ENCODE data around the gene KDM7A. TPM values are rescaled to one million over a fixed set of nuclear protein-coding genes. Genes with fewer than 3 reads are reported as not detected.

The KDM7A gene
- polyA plus RNA-seq, 2 of the 4 experiments (the other 2 are of a cell fraction): 1.4 to 4.1 TPM

- Histone ChIP-seq H3K4me2 (no peak overlapping the region), H3K4me1 (peaks cover 27% of the 10 kb centered on the region), H3K9me3 (no peaks in the 10 kb centered on the region), H3K27ac (no peak overlapping the region), H3K4me3 (no peak overlapping the region)
- FAIRE-seq (no peak), ATAC-seq (no peak), DNase-seq (ENCODE audit: low read depth in 1 of 2, low spot score in 1 of 2) (no peak)
- WGBS (ENCODE audit: missing lambda C conversion rate): 98% methylated on average over 3 of the region's 3 CpGs
- ChIA-PET CTCF (interaction anchor here (1.0 to 1.4 kb wide), 4 partner anchors 15 to 455 kb away, joined by 3 to 4 read pairs (median 4); no protein-coding TSS in a partner anchor), POLR2A (no interaction called here)
- no peak for TF ChIP-seq EHF (CRISPR knock-in tag; IDR thresholded peaks at IDR 0.05)
- TF ChIP-seq NPAS2 (CRISPR knock-in tag; IDR thresholded peaks at IDR 0.05; ENCODE audit: borderline replicate concordance): no peak
- no peak for TF ChIP-seq POLR2A (IDR thresholded peaks at IDR 0.05; ENCODE audit: low read length)
- TF ChIP-seq HOXB5 (CRISPR knock-in tag; IDR thresholded peaks at IDR 0.05): no peak
- TF ChIP-seq ZC3H11A (IDR thresholded peaks at IDR 0.05): no peak
- TF ChIP-seq KDM5A (IDR thresholded peaks at IDR 0.05): no peak
- TF ChIP-seq, protein P1, sequence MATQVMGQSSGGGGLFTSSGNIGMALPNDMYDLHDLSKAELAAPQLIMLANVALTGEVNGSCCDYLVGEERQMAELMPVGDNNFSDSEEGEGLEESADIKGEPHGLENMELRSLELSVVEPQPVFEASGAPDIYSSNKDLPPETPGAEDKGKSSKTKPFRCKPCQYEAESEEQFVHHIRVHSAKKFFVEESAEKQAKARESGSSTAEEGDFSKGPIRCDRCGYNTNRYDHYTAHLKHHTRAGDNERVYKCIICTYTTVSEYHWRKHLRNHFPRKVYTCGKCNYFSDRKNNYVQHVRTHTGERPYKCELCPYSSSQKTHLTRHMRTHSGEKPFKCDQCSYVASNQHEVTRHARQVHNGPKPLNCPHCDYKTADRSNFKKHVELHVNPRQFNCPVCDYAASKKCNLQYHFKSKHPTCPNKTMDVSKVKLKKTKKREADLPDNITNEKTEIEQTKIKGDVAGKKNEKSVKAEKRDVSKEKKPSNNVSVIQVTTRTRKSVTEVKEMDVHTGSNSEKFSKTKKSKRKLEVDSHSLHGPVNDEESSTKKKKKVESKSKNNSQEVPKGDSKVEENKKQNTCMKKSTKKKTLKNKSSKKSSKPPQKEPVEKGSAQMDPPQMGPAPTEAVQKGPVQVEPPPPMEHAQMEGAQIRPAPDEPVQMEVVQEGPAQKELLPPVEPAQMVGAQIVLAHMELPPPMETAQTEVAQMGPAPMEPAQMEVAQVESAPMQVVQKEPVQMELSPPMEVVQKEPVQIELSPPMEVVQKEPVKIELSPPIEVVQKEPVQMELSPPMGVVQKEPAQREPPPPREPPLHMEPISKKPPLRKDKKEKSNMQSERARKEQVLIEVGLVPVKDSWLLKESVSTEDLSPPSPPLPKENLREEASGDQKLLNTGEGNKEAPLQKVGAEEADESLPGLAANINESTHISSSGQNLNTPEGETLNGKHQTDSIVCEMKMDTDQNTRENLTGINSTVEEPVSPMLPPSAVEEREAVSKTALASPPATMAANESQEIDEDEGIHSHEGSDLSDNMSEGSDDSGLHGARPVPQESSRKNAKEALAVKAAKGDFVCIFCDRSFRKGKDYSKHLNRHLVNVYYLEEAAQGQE (IDR thresholded peaks at IDR 0.05): no peak
- no peak for TF ChIP-seq POLR2AphosphoS2 (conservative IDR thresholded peaks at IDR 0.05; ENCODE audit: low read length)
- TF ChIP-seq, protein P2, sequence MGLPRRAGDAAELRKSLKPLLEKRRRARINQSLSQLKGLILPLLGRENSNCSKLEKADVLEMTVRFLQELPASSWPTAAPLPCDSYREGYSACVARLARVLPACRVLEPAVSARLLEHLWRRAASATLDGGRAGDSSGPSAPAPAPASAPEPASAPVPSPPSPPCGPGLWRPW (IDR thresholded peaks at IDR 0.05): no peak
- no peak for TF ChIP-seq HEYL (CRISPR knock-in tag; IDR thresholded peaks at IDR 0.05)
- TF ChIP-seq KDM1A (IDR thresholded peaks at IDR 0.05; ENCODE audit: low read depth): no peak
- TF ChIP-seq E2F6 (IDR thresholded peaks at IDR 0.05; ENCODE audit: borderline replicate concordance, low read depth): no peak
- TF ChIP-seq ZFP36 (IDR thresholded peaks at IDR 0.05; ENCODE audit: borderline replicate concordance, partially characterized antibody): no peak
- TF ChIP-seq NR3C1 (IDR thresholded peaks at IDR 0.05): no peak
- no peak for TF ChIP-seq CHD2 (IDR thresholded peaks at IDR 0.05; ENCODE audit: low read length, partially characterized antibody)
- no peak for TF ChIP-seq JUNB (IDR thresholded peaks at IDR 0.05)
Observed at GRCh38 chr7:140057143-140057535, 119.6 kb downstream of the KDM7A start.

DNA sequence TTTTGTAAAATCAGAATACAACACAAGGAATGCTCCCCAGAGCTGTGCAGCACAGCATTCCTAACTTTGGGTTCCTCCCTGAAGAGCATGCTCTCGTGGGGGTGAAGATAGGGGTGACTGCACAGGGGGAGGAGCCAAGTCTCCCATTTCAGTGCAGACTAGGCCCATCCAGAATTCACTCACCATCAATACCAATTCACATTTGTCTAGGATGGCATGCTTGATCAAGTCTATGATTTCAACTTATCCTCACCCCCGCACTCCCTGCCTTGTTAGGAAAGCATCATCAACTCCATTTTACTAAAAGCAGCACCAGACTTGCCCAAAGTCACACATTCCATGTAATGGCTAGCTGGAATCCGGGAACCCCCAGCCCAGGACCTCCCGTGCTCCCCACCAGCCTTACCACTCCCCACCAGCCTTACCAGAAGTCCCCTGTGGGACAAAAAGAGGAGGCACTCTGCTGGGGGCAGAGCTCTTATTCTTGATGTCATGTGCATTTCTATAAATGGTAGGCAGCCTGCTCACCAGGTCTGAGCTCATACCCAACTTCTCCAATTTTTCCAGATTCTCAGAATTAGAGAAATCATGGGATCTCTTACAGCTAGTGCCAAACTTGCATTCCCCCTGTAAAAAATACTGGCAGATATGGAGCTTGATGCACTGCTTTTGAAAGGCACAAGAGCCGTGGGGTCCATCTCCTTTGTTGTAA is 120.2 kb downstream of the KDM7A start:
- H3K4me2 ChIP-seq: no peak overlapping the region
- H3K27ac ChIP-seq: no peak overlapping the region
- FAIRE-seq: no peak
- TF ChIP-seq RCOR1 (IDR thresholded peaks at IDR 0.05; ENCODE audit: low read depth, low read length) (no peak), KDM5A (IDR thresholded peaks at IDR 0.05) (no peak), EP300 (IDR thresholded peaks at IDR 0.05) (no peak), CEBPB (IDR thresholded peaks at IDR 0.05) (no peak), ESRRA (IDR thresholded peaks at IDR 0.05; ENCODE audit: borderline replicate concordance, low read length) (no peak), ZNF302 (CRISPR knock-in tag; IDR thresholded peaks at IDR 0.05) (no peak), ZSCAN20 (CRISPR knock-in tag; IDR thresholded peaks at IDR 0.05) (no peak), POLR2A (IDR thresholded peaks at IDR 0.05; ENCODE audit: low read length) (no peak), EHMT2 (IDR thresholded peaks at IDR 0.05; ENCODE audit: low read depth) (no peak), CBX8 (IDR thresholded peaks at IDR 0.05) (no peak), HEYL (CRISPR knock-in tag; IDR thresholded peaks at IDR 0.05) (no peak)
- TF ChIP-seq, protein P1 (IDR thresholded peaks at IDR 0.05): no peak
- TF ChIP-seq, protein P3, sequence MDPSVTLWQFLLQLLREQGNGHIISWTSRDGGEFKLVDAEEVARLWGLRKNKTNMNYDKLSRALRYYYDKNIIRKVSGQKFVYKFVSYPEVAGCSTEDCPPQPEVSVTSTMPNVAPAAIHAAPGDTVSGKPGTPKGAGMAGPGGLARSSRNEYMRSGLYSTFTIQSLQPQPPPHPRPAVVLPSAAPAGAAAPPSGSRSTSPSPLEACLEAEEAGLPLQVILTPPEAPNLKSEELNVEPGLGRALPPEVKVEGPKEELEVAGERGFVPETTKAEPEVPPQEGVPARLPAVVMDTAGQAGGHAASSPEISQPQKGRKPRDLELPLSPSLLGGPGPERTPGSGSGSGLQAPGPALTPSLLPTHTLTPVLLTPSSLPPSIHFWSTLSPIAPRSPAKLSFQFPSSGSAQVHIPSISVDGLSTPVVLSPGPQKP (IDR thresholded peaks at IDR 0.05; ENCODE audit: low read depth, low read length): no peak
- TF ChIP-seq, protein P4, sequence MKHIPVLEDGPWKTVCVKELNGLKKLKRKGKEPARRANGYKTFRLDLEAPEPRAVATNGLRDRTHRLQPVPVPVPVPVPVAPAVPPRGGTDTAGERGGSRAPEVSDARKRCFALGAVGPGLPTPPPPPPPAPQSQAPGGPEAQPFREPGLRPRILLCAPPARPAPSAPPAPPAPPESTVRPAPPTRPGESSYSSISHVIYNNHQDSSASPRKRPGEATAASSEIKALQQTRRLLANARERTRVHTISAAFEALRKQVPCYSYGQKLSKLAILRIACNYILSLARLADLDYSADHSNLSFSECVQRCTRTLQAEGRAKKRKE (CRISPR knock-in tag; IDR thresholded peaks at IDR 0.05; ENCODE audit: low read depth): no peak
- ChIA-PET POLR2A (no interaction called here), CTCF (interaction anchor here (1.0 to 1.4 kb wide), 4 partner anchors 14 to 454 kb away, joined by 3 to 4 read pairs (median 4); no protein-coding TSS in a partner anchor)
- no peak for DNase-seq (ENCODE audit: low read depth in 1 of 2, low spot score in 1 of 2)
- H3K9me3 ChIP-seq: no peaks in the 10 kb centered on the region
- no peak for ATAC-seq
- WGBS (ENCODE audit: missing lambda C conversion rate): 87% methylated on average over 5 of the region's 5 CpGs
- no peak overlapping the region for H3K4me3 ChIP-seq
- peaks cover 24% of the 10 kb centered on the region for H3K4me1 ChIP-seq

Data from A549 (cell line).